SK-N-SH (cell line): ENCODE measurements around the gene FBXW8. TPM values are rescaled to one million over a fixed set of nuclear protein-coding genes. Genes with fewer than 3 reads are reported as not detected.

Source experiments
- CTCF ChIA-PET: fragments of 300-600, 350-600 bp; formaldehyde crosslinking; extraction: SDS; loops from one replicate; lab custom pipeline; 2021; lab: Yijun Ruan, JAX
- POLR2A ChIA-PET: fragments of 350-600 bp; sonication (Branson Sonifier 250); formaldehyde crosslinking; extraction: SDS; loops from one replicate; lab custom pipeline; 2020; ENCODE audit warnings: antibody characterized with exemption, inconsistent platforms; lab: Yijun Ruan, JAX
- DNase-seq: peaks from one replicate; pipeline ENCODE4 v3.0.0; 2012
- H2AFZ ChIP-seq: fragments of 200-600 bp; sonication (generic); 2 replicates; pipeline ENCODE4 v1.8.1; 2016; ENCODE audit warnings: antibody characterized with exemption, mild to moderate bottlenecking, low read depth
- H3F3A ChIP-seq: fragments of 200-600 bp; sonication (generic); replicated peaks from 2 replicates; pipeline ENCODE3; 2016; ENCODE audit warnings: antibody characterized with exemption, mild to moderate bottlenecking; ENCODE audit not compliant: insufficient read depth
- H3K27ac ChIP-seq, 2 experiments: fragments of 200-500 bp in 1 of 2; fragments of 200-600 bp in 1 of 2; sonication (Bioruptor generic) in 1 of 2; sonication (generic), shearing (Covaris generic) in 1 of 2; 2 replicates each; pipeline versions ENCODE4 v1.5.1 to v1.6.1; 2014 to 2016; ENCODE audit warnings: low read depth in 2 of 2, inconsistent platforms in 1 of 2, low read length in 1 of 2, mild to moderate bottlenecking in 1 of 2, mixed read lengths in 1 of 2
- H3K27me3 ChIP-seq: fragments of 200-600 bp; sonication (generic), shearing (Covaris generic); 2 replicates; pipeline ENCODE4 v1.6.1; 2016; ENCODE audit warnings: mixed run types; ENCODE audit not compliant: insufficient read depth
- H3K36me3 ChIP-seq, 2 experiments: fragments of 200-500 bp in 1 of 2; fragments of 200-600 bp in 1 of 2; sonication (Bioruptor generic) in 1 of 2; sonication (generic) in 1 of 2; replicated peaks in 1 of 2; 2 replicates each; pipeline versions ENCODE3 to v1.5.1; 2014 to 2016; ENCODE audit warnings: low read length in 1 of 2, mild to moderate bottlenecking in 1 of 2; ENCODE audit not compliant: insufficient read depth in 2 of 2, control insufficient read depth in 1 of 2
- H3K4me1 ChIP-seq, 2 experiments: fragments of 200-500 bp in 1 of 2; fragments of 200-600 bp in 1 of 2; sonication (Bioruptor generic) in 1 of 2; sonication (generic), shearing (Covaris generic) in 1 of 2; 2 replicates each; pipeline versions ENCODE4 v1.5.1 to v1.6.1; 2014 to 2016; ENCODE audit warnings: low read depth in 1 of 2, low read length in 1 of 2, mixed run types in 1 of 2; ENCODE audit not compliant: insufficient read depth in 2 of 2, control insufficient read depth in 1 of 2
- H3K4me2 ChIP-seq: fragments of 200-600 bp; sonication (generic), shearing (Covaris generic); 2 replicates; pipeline ENCODE4 v1.6.1; 2017; ENCODE audit warnings: mixed run types
- H3K4me3 ChIP-seq, 2 experiments: fragments of 200-500 bp in 1 of 2; fragments of 200-600 bp in 1 of 2; sonication (Bioruptor generic) in 1 of 2; sonication (generic), shearing (Covaris generic) in 1 of 2; 2 replicates each; pipeline versions ENCODE4 v1.5.1 to v1.8.1; 2014 to 2016; ENCODE audit warnings: low read depth in 2 of 2, inconsistent platforms in 1 of 2, low read length in 1 of 2, mild to moderate bottlenecking in 1 of 2, mixed read lengths in 1 of 2, moderate library complexity in 1 of 2
- H3K79me2 ChIP-seq: fragments of 200-600 bp; sonication (generic); 2 replicates; pipeline ENCODE4 v1.8.1; 2017; ENCODE audit warnings: mild to moderate bottlenecking; ENCODE audit not compliant: insufficient read depth
- H3K9ac ChIP-seq: fragments of 200-600 bp; sonication (generic); 2 replicates; pipeline ENCODE4 v1.6.1; 2017; ENCODE audit warnings: mixed run types
- H3K9me2 ChIP-seq: fragments of 200-600 bp; sonication (generic); 2 replicates; pipeline ENCODE4 v1.6.1; 2017; ENCODE audit warnings: mixed run types
- H3K9me3 ChIP-seq: fragments of 200-600 bp; sonication (generic); 2 replicates; pipeline ENCODE4 v1.6.1; 2017; ENCODE audit warnings: mixed run types, mild to moderate bottlenecking, moderate library complexity
- H4K20me1 ChIP-seq: fragments of 200-600 bp; sonication (generic); 2 replicates; pipeline ENCODE4 v1.6.1; 2017; ENCODE audit warnings: mild to moderate bottlenecking, mixed run types; ENCODE audit not compliant: insufficient read depth
- EP300 ChIP-seq, 2 experiments: IDR thresholded peaks; 2 replicates each; pipeline versions ENCODE4 v1.4.0 to v1.6.1; 2012; ENCODE audit warnings: borderline replicate concordance in 1 of 2, low read depth in 1 of 2, low read length in 1 of 2
- EZH2phosphoT487 ChIP-seq: fragments of 200-600 bp; sonication (generic); IDR thresholded peaks from 2 replicates; pipeline ENCODE4 v1.6.1; 2017; ENCODE audit warnings: low read depth, mixed run types, mild to moderate bottlenecking, antibody characterized with exemption, moderate library complexity, borderline replicate concordance
- FOSL2 ChIP-seq: IDR thresholded peaks from 2 replicates; pipeline ENCODE4 v1.4.0; 2012; ENCODE audit warnings: low read depth, mild to moderate bottlenecking, moderate library complexity, borderline replicate concordance
- FOXJ3 ChIP-seq: sonication (generic); formaldehyde crosslinking; IDR thresholded peaks from 2 replicates; pipeline ENCODE4 v1.5.1; 2020; ENCODE audit warnings: mild to moderate bottlenecking, missing genetic modification reagents
- GABPA ChIP-seq: IDR thresholded peaks from 2 replicates; pipeline ENCODE4 v1.4.0; 2012; ENCODE audit warnings: low read depth, mild to moderate bottlenecking
- GATA2 ChIP-seq: sonication (generic); formaldehyde crosslinking; IDR thresholded peaks from 2 replicates; pipeline ENCODE4 v1.5.0; 2020; ENCODE audit warnings: mild to moderate bottlenecking, missing genetic modification reagents
- MXI1 ChIP-seq: IDR thresholded peaks from 2 replicates; pipeline ENCODE4 v1.6.1; 2012; ENCODE audit warnings: mild to moderate bottlenecking, low read depth, low read length, improper control_type of control experiment
- NFIC ChIP-seq: IDR thresholded peaks from 2 replicates; pipeline ENCODE4 v1.4.0; 2012; ENCODE audit warnings: borderline replicate concordance
- NRF1 ChIP-seq: IDR thresholded peaks from 2 replicates; pipeline ENCODE4 v1.6.1; 2012; ENCODE audit warnings: low read depth, mild to moderate bottlenecking, low read length
- POLR2AphosphoS5 ChIP-seq: IDR thresholded peaks from 2 replicates; pipeline ENCODE4 v1.6.1; 2012; ENCODE audit warnings: low read depth, low read length
- RAD21 ChIP-seq: IDR thresholded peaks from 2 replicates; pipeline ENCODE4 v1.6.1; 2012; ENCODE audit warnings: mild to moderate bottlenecking, low read length
- RCOR1 ChIP-seq: fragments of 150-350 bp; IDR thresholded peaks from 2 replicates; pipeline ENCODE4 v1.6.1; 2017; ENCODE audit warnings: antibody characterized with exemption, low read length
- REST ChIP-seq: IDR thresholded peaks from 2 replicates; pipeline ENCODE4 v1.6.1; 2012; ENCODE audit warnings: mild to moderate bottlenecking, low read depth, low read length, moderate library complexity
- TAF1 ChIP-seq: IDR thresholded peaks from 2 replicates; pipeline ENCODE4 v1.6.1; 2012; ENCODE audit warnings: low read depth, mild to moderate bottlenecking, low read length, moderate library complexity, borderline replicate concordance
- USF1 ChIP-seq: IDR thresholded peaks from 2 replicates; pipeline ENCODE4 v1.4.0; 2012; ENCODE audit warnings: low read depth, borderline replicate concordance
- WGBS: methylation state at CpG from one replicate; pipeline ENCODE4 v1.1.6; 2017; ENCODE audit warnings: low lambda C conversion rate; 5-methylcytosine and 5-hydroxymethylcytosine counted together
- polyA plus RNA-seq, 3 experiments: library from polyadenylated mRNA; depleted of rRNA; stranded (reverse); fragments of >200 nt; gene quantifications; 2 replicates each; pipeline ENCODE4 v1.2.3, GENCODE V29; 2012
- TF ChIP-seq, protein P1 (sequence below): fragments of 150-350 bp; IDR thresholded peaks from 2 replicates; pipeline ENCODE4 v1.6.1; 2016; ENCODE audit warnings: mild to moderate bottlenecking, low read depth, low read length

The FBXW8 gene
- polyA plus RNA-seq, 1 of the 3 experiments (the other 2 are of a cell fraction): 15.6 TPM

GRCh38 chr12:117010693-117011451 is 100.1 kb downstream of the FBXW8 start:
- H3K36me3 ChIP-seq: peaks cover 62 to 81% of the 10 kb centered on the region in 2 experiments
- no peak overlapping the region for H3K4me3 ChIP-seq
- H3K79me2 ChIP-seq: no peaks in the 10 kb centered on the region; the same call in 1 of the 2 replicates
- H3K9me3 ChIP-seq: no peaks in the 10 kb centered on the region
- no peaks in the 10 kb centered on the region for H4K20me1 ChIP-seq
- no peaks in the 10 kb centered on the region for H3K4me1 ChIP-seq
- DNase-seq: no peak
- no peak overlapping the region for H3K4me2 ChIP-seq
- CTCF ChIA-PET: interaction anchor here (0.9 to 1.6 kb wide), 4 partner anchors 10 to 307 kb away, joined by 3 to 5 read pairs (median 3); no protein-coding TSS in a partner anchor
- H2AFZ ChIP-seq: no peak overlapping the region
- H3K9ac ChIP-seq: no peak overlapping the region
- TF ChIP-seq RAD21 (no peak), POLR2AphosphoS5 (no peak), NRF1 (no peak), EP300 (IDR thresholded peaks at IDR 0.05; ENCODE audit: borderline replicate concordance in 1 of 2, low read depth in 1 of 2, low read length in 1 of 2) (no peak), GATA2 (CRISPR knock-in tag) (no peak), RCOR1 (no peak), FOSL2 (no peak), REST (no peak), USF1 (no peak), TAF1 (no peak), NFIC (no peak), EZH2phosphoT487 (no peak), GABPA (no peak), MXI1 (no peak), FOXJ3 (CRISPR knock-in tag) (no peak)
- TF ChIP-seq, protein P1, sequence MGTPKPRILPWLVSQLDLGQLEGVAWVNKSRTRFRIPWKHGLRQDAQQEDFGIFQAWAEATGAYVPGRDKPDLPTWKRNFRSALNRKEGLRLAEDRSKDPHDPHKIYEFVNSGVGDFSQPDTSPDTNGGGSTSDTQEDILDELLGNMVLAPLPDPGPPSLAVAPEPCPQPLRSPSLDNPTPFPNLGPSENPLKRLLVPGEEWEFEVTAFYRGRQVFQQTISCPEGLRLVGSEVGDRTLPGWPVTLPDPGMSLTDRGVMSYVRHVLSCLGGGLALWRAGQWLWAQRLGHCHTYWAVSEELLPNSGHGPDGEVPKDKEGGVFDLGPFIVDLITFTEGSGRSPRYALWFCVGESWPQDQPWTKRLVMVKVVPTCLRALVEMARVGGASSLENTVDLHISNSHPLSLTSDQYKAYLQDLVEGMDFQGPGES: no peak
- POLR2A ChIA-PET: no interaction called here
- H3K27ac ChIP-seq: no peak overlapping the region
- no peaks in the 10 kb centered on the region for H3K9me2 ChIP-seq
- 93% methylated on average over 17 of the region's 17 CpGs for WGBS
- no peaks in the 10 kb centered on the region for H3K27me3 ChIP-seq
- H3F3A ChIP-seq: peaks cover 5% of the 10 kb centered on the region
